Large intestine (tissue), 3 donors: ENCODE results near the gene CDH8. TPM values are rescaled to one million over a fixed set of nuclear protein-coding genes. Genes with fewer than 3 reads are reported as not detected.

Experiments
- DNase-seq, 2 donors: peaks; one replicate each; pipeline versions ENCODE4 v3.0.0 to v3.0.0-alpha.2; 2013
- H3K27ac ChIP-seq: one replicate; pipeline ENCODE4 v1.5.1; 2013; ENCODE audit warnings: low read length
- H3K27me3 ChIP-seq: 2 replicates; pipeline ENCODE4 v1.6.1; 2013; ENCODE audit warnings: low read length; ENCODE audit not compliant: control insufficient read depth, insufficient read depth
- H3K36me3 ChIP-seq: 2 replicates; pipeline ENCODE4 v1.6.1; 2013; ENCODE audit warnings: low read length; ENCODE audit not compliant: control insufficient read depth, insufficient read depth
- H3K4me1 ChIP-seq: one replicate; pipeline ENCODE4 v1.6.1; 2013; ENCODE audit warnings: low read length; ENCODE audit not compliant: control insufficient read depth, insufficient read depth
- H3K4me3 ChIP-seq: one replicate; pipeline ENCODE4 v1.5.1; 2013; ENCODE audit warnings: low read length
- H3K9me3 ChIP-seq: one replicate; pipeline ENCODE4 v1.6.1; 2013; ENCODE audit warnings: mild to moderate bottlenecking, low read depth, low read length, moderate library complexity; ENCODE audit not compliant: control insufficient read depth
- WGBS: methylation state at CpG from one replicate; pipeline ENCODE4 v1.1.5; 2013; ENCODE audit warnings: low lambda C conversion rate; ENCODE audit not compliant: insufficient coverage; 5-methylcytosine and 5-hydroxymethylcytosine counted together
- polyA plus RNA-seq: library from polyadenylated mRNA; unstranded; fragments of 120-200 nt; gene quantifications from one replicate; pipeline ENCODE4 v1.2.1, GENCODE V29; 2013

CDH8 gene
- polyA plus RNA-seq, 1 donor, result 2.0 TPM

GRCh38 chr16:62059527-62059926, 23.3 kb upstream of the CDH8 start:
- Histone ChIP-seq H3K27ac (no peak overlapping the region), H3K4me3 (no peak overlapping the region), H3K27me3 (no peaks in the 10 kb centered on the region), H3K36me3 (no peaks in the 10 kb centered on the region), H3K9me3 (no peaks in the 10 kb centered on the region), H3K4me1 (no peaks in the 10 kb centered on the region)
- no peak for DNase-seq

GRCh38 chr16:62058412-62058811, 22.2 kb upstream of the CDH8 start:
- WGBS, result 86% methylated on average over 4 of the region's 8 CpGs
- Histone ChIP-seq H3K9me3 (no peaks in the 10 kb centered on the region), H3K4me1 (no peaks in the 10 kb centered on the region), H3K27ac (no peak overlapping the region), H3K4me3 (no peak overlapping the region), H3K36me3 (no peaks in the 10 kb centered on the region), H3K27me3 (no peaks in the 10 kb centered on the region)
- DNase-seq, result no peak

- no peak overlapping the region for H3K4me3 ChIP-seq
- no peaks in the 10 kb centered on the region for H3K27me3 ChIP-seq
- H3K4me1 ChIP-seq, result no peaks in the 10 kb centered on the region
- no peak overlapping the region for H3K27ac ChIP-seq
- 100% methylated on average over 2 of the region's 4 CpGs for WGBS
- H3K9me3 ChIP-seq, result no peaks in the 10 kb centered on the region
- DNase-seq, result no peak
- no peaks in the 10 kb centered on the region for H3K36me3 ChIP-seq
These were observed 15.7 kb upstream of the CDH8 start for GRCh38 chr16:62051942-62052341.

- Histone ChIP-seq H3K27me3 (no peaks in the 10 kb centered on the region), H3K36me3 (no peaks in the 10 kb centered on the region), H3K9me3 (no peaks in the 10 kb centered on the region), H3K27ac (no peak overlapping the region), H3K4me1 (no peaks in the 10 kb centered on the region), H3K4me3 (no peak overlapping the region)
- DNase-seq, result no peak
- WGBS, result no CpG with 5 or more reads among the region's 3 CpGs
These were observed 14.6 kb upstream of the CDH8 start for GRCh38 chr16:62050793-62051192.

- Histone ChIP-seq H3K4me1 (no peaks in the 10 kb centered on the region), H3K9me3 (no peaks in the 10 kb centered on the region), H3K27ac (no peak overlapping the region), H3K27me3 (no peaks in the 10 kb centered on the region), H3K4me3 (no peak overlapping the region), H3K36me3 (no peaks in the 10 kb centered on the region)
- no peak for DNase-seq
- WGBS, result no CpG with 5 or more reads among the region's 1 CpG
These were observed 10.6 kb upstream of the CDH8 start for GRCh38 chr16:62046801-62047200.

GRCh38 chr16:62041401-62041800, 5.2 kb upstream of the CDH8 start:
- H3K27ac ChIP-seq, result no peak overlapping the region
- DNase-seq, result no peak
- no peak overlapping the region for H3K4me3 ChIP-seq
- H3K27me3 ChIP-seq, result peaks cover 13% of the 10 kb centered on the region
- H3K9me3 ChIP-seq, result no peaks in the 10 kb centered on the region
- H3K4me1 ChIP-seq, result no peaks in the 10 kb centered on the region
- WGBS, result no CpG with 5 or more reads among the region's 4 CpGs
- H3K36me3 ChIP-seq, result no peaks in the 10 kb centered on the region

- no peak overlapping the region for H3K4me3 ChIP-seq
- no peak for DNase-seq
- 20% methylated on average over 1 of the region's 3 CpGs for WGBS
- H3K27ac ChIP-seq, result no peak overlapping the region
- H3K4me1 ChIP-seq, result no peaks in the 10 kb centered on the region
- H3K9me3 ChIP-seq, result no peaks in the 10 kb centered on the region
- H3K27me3 ChIP-seq, result peaks cover 40% of the 10 kb centered on the region
- no peaks in the 10 kb centered on the region for H3K36me3 ChIP-seq
These were observed 2.4 kb upstream of the CDH8 start for GRCh38 chr16:62038646-62039045.

- no CpG with 5 or more reads among the region's 1 CpG for WGBS
- Histone ChIP-seq H3K4me1 (no peaks in the 10 kb centered on the region), H3K27ac (no peak overlapping the region), H3K27me3 (peaks cover 42% of the 10 kb centered on the region), H3K9me3 (no peaks in the 10 kb centered on the region), H3K4me3 (no peak overlapping the region), H3K36me3 (no peaks in the 10 kb centered on the region)
- DNase-seq, result no peak
These were observed 2.0 kb upstream of the CDH8 start for GRCh38 chr16:62038225-62038624.

GRCh38 chr16:62036802-62037135, 531 bp upstream of the CDH8 start:
- H3K4me1 ChIP-seq, result no peaks in the 10 kb centered on the region
- no peaks in the 10 kb centered on the region for H3K36me3 ChIP-seq
- no peaks in the 10 kb centered on the region for H3K9me3 ChIP-seq
- H3K4me3 ChIP-seq, result no peak overlapping the region
- H3K27ac ChIP-seq, result no peak overlapping the region
- H3K27me3 ChIP-seq, result peaks cover 42% of the 10 kb centered on the region
- WGBS, result no CpG with 5 or more reads among the region's 15 CpGs
- DNase-seq, result no peak

- Histone ChIP-seq H3K36me3 (no peaks in the 10 kb centered on the region), H3K27ac (no peak overlapping the region), H3K4me3 (peak overlapping the region; percentile 38), H3K9me3 (no peaks in the 10 kb centered on the region), H3K27me3 (peaks cover 42% of the 10 kb centered on the region), H3K4me1 (no peaks in the 10 kb centered on the region)
- no CpG with 5 or more reads among the region's 65 CpGs for WGBS
- peak; percentile 19 to 21 for DNase-seq
These were observed 834 bp downstream of the CDH8 start for GRCh38 chr16:62035115-62036092.
